Fibroblast of lung (primary cell): ENCODE data around the gene MUC4.

Experiments
- EZH2 ChIP-seq: IDR thresholded peaks from 2 replicates; pipeline ENCODE4 v1.5.1; 2012; ENCODE audit warnings: low read length, control low read depth, mild to moderate bottlenecking; ENCODE audit errors: missing control alignments
- TF ChIP-seq, protein P1 (sequence below), 2 donors: IDR thresholded peaks in 1 of 2; conservative IDR thresholded peaks in 1 of 2; 1 replicate in 1 of 2; 2 replicates in 1 of 2; pipeline ENCODE4 v1.5.1; 2011 to 2012; ENCODE audit warnings: low read length in 2 of 2, control low read depth in 1 of 2, inconsistent platforms in 1 of 2, low read depth in 1 of 2, mild to moderate bottlenecking in 1 of 2

DNA sequence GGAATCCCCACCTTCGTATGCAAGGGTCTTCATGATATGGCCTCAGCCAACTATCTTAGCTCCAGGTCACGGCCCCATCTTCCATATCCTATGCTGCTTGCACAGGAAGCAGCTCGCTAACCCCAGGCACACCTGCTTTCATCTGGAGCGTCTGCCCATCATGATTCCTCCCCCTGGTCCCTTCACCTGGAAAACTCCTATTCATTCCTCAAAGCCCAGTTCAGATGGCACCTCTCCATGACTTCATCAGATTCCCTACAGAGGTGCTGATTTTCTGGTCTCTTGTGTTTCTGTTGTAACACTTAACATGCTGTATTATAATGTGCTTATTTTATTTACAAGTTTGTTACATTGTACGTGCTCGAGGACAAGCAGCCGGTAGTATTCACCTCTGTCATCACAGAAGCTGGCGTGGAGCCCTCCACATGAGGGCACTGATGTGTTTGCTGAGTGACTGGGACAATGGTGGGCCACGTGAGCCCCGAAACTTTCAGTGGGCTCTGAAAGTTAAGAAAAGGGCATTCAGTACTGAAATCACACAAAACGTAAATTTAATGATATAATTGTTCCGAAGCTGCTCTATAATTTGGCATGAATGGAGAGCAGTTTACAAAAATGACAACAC, 74.8 kb downstream of the MUC4 start:
- TF ChIP-seq, protein P1, sequence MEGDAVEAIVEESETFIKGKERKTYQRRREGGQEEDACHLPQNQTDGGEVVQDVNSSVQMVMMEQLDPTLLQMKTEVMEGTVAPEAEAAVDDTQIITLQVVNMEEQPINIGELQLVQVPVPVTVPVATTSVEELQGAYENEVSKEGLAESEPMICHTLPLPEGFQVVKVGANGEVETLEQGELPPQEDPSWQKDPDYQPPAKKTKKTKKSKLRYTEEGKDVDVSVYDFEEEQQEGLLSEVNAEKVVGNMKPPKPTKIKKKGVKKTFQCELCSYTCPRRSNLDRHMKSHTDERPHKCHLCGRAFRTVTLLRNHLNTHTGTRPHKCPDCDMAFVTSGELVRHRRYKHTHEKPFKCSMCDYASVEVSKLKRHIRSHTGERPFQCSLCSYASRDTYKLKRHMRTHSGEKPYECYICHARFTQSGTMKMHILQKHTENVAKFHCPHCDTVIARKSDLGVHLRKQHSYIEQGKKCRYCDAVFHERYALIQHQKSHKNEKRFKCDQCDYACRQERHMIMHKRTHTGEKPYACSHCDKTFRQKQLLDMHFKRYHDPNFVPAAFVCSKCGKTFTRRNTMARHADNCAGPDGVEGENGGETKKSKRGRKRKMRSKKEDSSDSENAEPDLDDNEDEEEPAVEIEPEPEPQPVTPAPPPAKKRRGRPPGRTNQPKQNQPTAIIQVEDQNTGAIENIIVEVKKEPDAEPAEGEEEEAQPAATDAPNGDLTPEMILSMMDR (conservative IDR thresholded peaks at IDR 0.05 in 1 of 2, IDR thresholded peaks at IDR 0.05 in 1 of 2; ENCODE audit: low read depth in 1 of 2, low read length in 2 of 2) = no peak
- TF ChIP-seq EZH2 = no peak
